Measurements from ENCODE around the gene ZSCAN21. TPM values are rescaled to one million over a fixed set of nuclear protein-coding genes. Genes with fewer than 3 reads are reported as not detected.
"Not testable (repeated sequence)": the region's sequence is repeated elsewhere in the genome, so short reads cannot be mapped to it uniquely, and the experiment has no call there.

ZSCAN21 gene
- 10 to 100 TPM in 7 of 8 experiments, 1 to 10 TPM in 1; 5.9 to 19.5 (median 16.1) TPM for total RNA-seq

DNA sequence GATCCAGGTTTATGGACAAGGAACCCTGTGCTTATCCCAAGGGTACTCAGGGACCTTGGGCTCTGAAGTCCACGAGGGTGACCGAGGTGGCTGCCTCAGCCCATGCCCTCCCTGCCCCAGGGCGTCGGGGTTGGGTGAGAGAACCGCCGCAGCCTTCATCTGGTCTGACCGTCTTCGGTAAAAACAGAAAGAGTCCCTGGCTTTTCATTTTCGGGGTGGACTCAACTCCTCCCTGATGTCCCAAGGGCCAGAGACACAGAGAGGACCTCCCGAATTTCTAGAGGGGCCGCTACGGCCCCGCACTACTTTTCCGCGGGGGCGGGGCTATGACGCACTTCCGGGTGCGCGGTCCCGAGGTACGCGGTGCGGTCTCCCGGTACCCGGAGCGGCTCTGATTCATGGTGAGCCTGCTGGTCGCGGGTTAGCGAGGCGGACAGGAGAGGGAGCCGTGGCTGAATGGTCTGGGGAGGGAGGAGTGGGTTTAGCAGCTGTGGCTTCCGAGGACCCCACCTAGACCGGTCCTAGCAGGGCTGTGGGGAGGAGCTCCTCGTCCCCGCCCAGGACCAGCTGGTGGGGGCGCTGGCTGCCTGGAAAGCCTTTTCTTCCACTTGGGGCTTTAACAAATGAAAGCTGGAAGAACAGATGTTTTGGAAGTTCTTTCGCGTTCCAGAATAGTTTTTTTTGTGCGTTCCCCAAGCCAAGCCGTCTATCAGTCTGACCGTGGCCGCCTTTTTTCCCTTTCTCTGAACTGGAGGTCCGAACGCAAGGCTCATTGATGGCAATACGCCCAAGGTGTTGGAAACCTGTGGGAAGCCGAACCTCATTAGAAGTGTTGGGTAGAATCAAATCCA lies at the start of gene ZSCAN21:
Gene ZSCAN21 (plus strand): TSS at position 334 of the 851 bp plus-strand sequence. CDS start 7,233 bp downstream, outside the sequence.
- H3K4me3 ChIP-seq: peak within 1 kb of the TSS; percentile 47 to 79 (median 68)
- ATAC-seq (replicated peaks in 6 of 8): peak; percentile 84 to 99 (median 98)
- in situ Hi-C loops (cut with MboI; ENCODE audit: low pct_unique_long_range_greater_than_20kb in 2 of 9, low sequenced_read_pairs in 9 of 9, unreplicated experiment in 9 of 9): loop anchor here in 1 of 9 experiments (25.0 kb wide), 1 partner anchor 112 kb away; the partner anchor contains the start of gene GJC3
- H3K27ac ChIP-seq: peak within 1 kb of the TSS; percentile 82 to 89
- peaks cover 10 to 12% of the 10 kb centered on the region in 2 donors for H3K4me1 ChIP-seq (replicated peaks in 1 of 2)
- WGBS, 10 experiments: 0 to 11% (median 0%) methylated on average over 1 to 21 of the region's 47 CpGs; no CpG with 5 or more reads in 1 of the 10 experiments

DNA sequence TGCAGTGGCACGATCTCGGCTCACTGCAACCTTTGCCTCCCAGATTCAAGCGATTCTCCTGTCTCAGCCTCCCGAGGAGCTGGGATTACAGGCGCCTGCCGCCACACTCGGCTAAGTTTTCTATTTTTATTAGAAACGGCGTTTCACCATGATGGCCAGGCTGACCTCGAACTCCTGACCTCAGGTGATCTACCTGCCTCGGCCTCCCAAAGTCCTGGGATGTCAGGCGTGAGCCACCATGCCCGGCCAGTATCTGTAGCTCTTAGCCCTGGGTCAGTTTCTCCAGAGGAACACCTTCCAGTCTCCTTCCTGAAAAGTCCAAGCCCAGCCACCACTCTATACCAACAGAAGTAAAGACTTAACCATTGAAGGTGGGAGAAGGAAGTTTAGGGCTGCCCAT lies 49.3 kb upstream of the ZSCAN21 start:
- no peak for ATAC-seq (replicated peaks in 6 of 8)
- Histone ChIP-seq H3K27ac (no peak overlapping the region), H3K4me3 (no peak overlapping the region), H3K4me1 (replicated peaks in 1 of 2) (peaks cover 9 to 10% of the 10 kb centered on the region in 2 donors)
- WGBS, 10 experiments: 61 to 94% (median 84%) methylated on average over 3 to 10 of the region's 13 CpGs; no CpG with 5 or more reads in 3 of the 10 experiments
- in situ Hi-C loops (cut with MboI; ENCODE audit: low pct_unique_long_range_greater_than_20kb in 2 of 9, low sequenced_read_pairs in 9 of 9, unreplicated experiment in 9 of 9): no loop called here

DNA sequence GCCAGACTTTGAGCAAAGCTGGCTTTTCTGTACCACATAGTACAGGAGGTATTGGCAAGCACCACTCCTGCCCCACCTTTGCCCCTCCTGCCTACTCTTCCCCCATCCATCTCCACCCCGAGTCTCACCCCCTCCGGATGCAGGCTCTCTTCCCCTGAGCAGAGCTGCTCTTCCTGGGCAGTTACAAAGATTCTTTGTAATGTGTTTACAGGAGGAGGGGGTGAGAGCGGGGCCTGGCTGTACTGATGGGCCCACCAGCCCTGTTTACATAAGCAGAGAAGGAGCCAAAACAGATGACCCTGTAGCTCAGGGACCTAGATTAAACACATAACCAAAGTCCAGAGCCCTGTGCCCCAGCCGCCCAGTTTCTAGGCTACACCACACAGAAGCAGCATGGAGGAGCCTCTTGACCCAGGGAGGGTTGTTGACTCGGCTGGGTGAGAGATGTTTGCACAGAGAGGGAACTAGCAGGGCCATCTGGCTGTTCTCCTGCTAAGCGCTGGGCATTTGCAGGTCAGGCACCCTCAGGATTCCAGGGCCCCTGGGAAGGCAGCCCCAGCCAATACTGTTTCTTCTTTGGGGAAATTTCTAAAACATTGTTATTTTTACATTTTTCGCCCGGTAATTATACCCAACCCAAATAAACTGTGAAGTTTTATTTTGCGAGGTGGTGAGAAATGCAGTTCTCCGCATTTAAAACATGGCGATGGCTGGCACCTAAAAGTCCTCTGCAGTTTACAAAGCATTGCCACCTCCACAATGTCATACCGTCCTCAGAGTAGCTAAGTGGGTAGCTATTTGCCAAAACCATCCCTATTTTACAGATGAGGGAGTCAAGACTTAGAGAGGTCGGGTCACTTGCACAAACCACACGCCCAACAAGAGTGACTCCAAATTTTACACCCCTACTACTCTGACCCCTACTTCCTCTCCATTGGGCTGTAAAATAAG lies 45.6 kb upstream of the ZSCAN21 start:
- in situ Hi-C loops (cut with MboI; ENCODE audit: low pct_unique_long_range_greater_than_20kb in 2 of 9, low sequenced_read_pairs in 9 of 9, unreplicated experiment in 9 of 9): no loop called here
- peak overlapping the region in 1 of 2 donors; percentile 6 for H3K27ac ChIP-seq
- H3K4me3 ChIP-seq: no peak overlapping the region
- H3K4me1 ChIP-seq (replicated peaks in 1 of 2): peaks cover 3 to 10% of the 10 kb centered on the region in 2 donors
- peak in 5 of 8 experiments; percentile 32 to 96 (median 87) for ATAC-seq (replicated peaks in 6 of 8)
- WGBS, 10 experiments: 49 to 90% (median 70%) methylated on average over 2 to 9 of the region's 14 CpGs; no CpG with 5 or more reads in 2 of the 10 experiments

DNA sequence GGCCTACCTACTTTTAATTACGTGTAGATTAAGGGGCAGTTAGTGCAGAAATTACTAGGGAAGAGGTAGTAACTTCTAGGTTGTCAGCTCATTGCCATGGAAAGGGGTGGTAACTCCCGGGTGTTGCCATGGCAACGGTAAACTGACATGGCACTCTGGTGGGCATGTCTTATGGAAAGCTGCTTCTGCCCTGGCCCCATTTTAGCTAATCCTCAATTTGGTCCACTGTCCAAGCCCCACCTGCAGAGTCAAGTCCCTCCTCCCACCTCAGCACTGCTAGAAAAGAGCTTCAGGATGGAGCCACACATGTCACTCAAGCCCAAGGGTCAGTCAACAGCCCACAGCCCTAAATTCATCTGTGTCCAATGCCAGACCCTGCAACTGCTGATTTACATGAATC lies 41.7 kb upstream of the ZSCAN21 start:
- WGBS, 10 experiments: 7 to 86% (median 67%) methylated on average over 1 to 3 of the region's 3 CpGs; no CpG with 5 or more reads in 5 of the 10 experiments
- peaks cover 3 to 13% of the 10 kb centered on the region in 2 donors for H3K4me1 ChIP-seq (replicated peaks in 1 of 2)
- no peak for ATAC-seq (replicated peaks in 6 of 8)
- H3K4me3 ChIP-seq: no peak overlapping the region
- no peak overlapping the region for H3K27ac ChIP-seq
- in situ Hi-C loops (cut with MboI; ENCODE audit: low pct_unique_long_range_greater_than_20kb in 2 of 9, low sequenced_read_pairs in 9 of 9, unreplicated experiment in 9 of 9): no loop called here

DNA sequence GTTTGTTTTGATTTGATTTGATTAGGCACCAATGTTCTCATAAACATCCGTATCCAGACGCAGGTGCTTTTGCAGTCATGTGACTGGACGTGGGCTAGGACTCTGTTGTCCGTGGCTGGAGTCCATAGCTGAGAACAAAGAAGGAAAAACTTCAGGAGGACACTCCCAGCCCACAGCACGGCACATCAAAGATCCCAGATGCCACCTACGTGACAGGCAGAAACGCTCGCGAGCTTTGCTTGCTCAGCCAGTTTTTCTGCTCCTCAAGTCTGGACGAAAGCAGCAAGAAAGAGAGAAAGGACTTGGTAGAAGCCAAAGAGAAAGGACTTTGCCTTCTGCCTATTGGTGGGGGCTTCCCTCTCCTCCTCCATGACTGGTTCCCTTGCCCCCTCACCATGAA lies 41.0 kb upstream of the ZSCAN21 start:
- 0 to 100% (median 64%) methylated on average over 1 to 10 of the region's 10 CpGs for WGBS, 10 experiments
- peaks cover 3 to 14% of the 10 kb centered on the region in 2 donors for H3K4me1 ChIP-seq (replicated peaks in 1 of 2)
- in situ Hi-C loops (cut with MboI; ENCODE audit: low pct_unique_long_range_greater_than_20kb in 2 of 9, low sequenced_read_pairs in 9 of 9, unreplicated experiment in 9 of 9): no loop called here
- ATAC-seq (replicated peaks in 6 of 8): no peak
- no peak overlapping the region for H3K4me3 ChIP-seq
- H3K27ac ChIP-seq: no peak overlapping the region

DNA sequence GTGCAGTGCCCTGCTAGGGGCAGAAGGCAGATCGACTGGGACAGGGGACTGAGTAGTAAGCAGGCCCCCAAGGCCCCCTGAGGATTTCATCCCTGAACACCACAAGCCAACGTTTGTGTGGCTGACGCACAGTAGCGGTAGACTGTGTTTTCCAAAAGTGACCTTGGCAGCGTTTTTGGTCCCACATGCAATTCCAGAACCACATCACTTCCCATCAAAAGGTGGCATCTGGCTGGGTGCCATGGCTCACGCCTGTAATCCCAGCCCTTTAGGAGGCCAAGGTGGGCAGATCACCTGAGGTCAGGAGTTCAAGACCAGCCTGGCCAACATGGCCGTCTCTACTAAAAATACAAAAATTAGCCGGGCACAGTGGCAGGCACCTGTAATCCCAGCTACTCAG lies 39.6 kb upstream of the ZSCAN21 start:
- ATAC-seq (replicated peaks in 6 of 8); H3K4me1 ChIP-seq (replicated peaks in 1 of 2); in situ Hi-C loops (cut with MboI; ENCODE audit: low pct_unique_long_range_greater_than_20kb in 2 of 9, low sequenced_read_pairs in 9 of 9, unreplicated experiment in 9 of 9); H3K27ac ChIP-seq; H3K4me3 ChIP-seq: not testable (repeated sequence)
- WGBS, 10 experiments: 60 to 93% (median 72%) methylated on average over 1 to 5 of the region's 8 CpGs; no CpG with 5 or more reads in 5 of the 10 experiments

DNA sequence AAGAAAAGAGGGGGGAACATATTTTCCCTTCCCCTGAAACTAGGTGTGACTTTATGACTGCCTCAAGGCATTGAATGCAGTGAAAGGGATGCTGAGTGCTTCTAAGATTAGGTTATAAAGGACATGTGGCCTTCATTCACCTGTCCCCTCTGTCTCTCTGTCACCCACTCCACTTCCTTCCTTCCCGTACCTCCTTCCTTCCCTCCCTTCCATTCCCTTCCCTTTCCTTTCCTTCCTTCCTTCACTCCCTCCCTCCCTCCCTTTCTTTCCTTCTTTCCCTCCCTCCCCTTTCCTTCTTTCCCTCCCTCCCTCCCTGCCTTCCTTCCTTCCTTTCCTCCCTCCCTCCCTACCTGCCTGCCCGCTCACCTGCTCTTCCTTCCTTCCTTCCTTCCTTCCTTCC lies 38.7 kb upstream of the ZSCAN21 start:
- peaks cover 3 to 9% of the 10 kb centered on the region in 2 donors for H3K4me1 ChIP-seq (replicated peaks in 1 of 2)
- 80% methylated on average over 1 of the region's 2 CpGs; no CpG with 5 or more reads in 9 of the 10 experiments for WGBS, 10 experiments
- ATAC-seq (replicated peaks in 6 of 8): no peak
- no peak overlapping the region for H3K4me3 ChIP-seq
- in situ Hi-C loops (cut with MboI; ENCODE audit: low pct_unique_long_range_greater_than_20kb in 2 of 9, low sequenced_read_pairs in 9 of 9, unreplicated experiment in 9 of 9): no loop called here
- H3K27ac ChIP-seq: no peak overlapping the region

DNA sequence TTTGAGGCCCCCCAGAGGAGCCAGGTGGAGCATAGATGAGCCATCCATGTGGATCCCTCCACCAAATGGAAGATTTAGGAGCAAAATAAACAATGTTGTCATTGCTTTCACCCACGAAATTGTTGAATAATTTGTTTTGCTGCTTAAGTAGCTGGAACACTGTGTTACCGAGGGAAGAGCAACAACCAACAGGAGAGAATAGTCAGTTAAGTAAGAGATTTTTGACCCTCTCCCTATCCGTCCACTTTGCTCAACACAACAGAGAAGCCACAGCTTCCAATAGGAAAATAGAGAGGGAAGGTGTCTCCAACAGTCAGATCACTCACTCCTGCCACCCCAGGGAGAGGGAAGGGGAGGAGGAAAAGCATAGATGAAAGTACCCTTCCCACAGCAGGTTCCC lies 38.1 kb upstream of the ZSCAN21 start:
- in situ Hi-C loops (cut with MboI; ENCODE audit: low pct_unique_long_range_greater_than_20kb in 2 of 9, low sequenced_read_pairs in 9 of 9, unreplicated experiment in 9 of 9): no loop called here
- Histone ChIP-seq H3K27ac (no peak overlapping the region), H3K4me3 (no peak overlapping the region), H3K4me1 (replicated peaks in 1 of 2) (peaks cover 3 to 9% of the 10 kb centered on the region in 2 donors)
- 0 to 53% (median 34%) methylated on average over 1 to 3 of the region's 3 CpGs; no CpG with 5 or more reads in 2 of the 10 experiments for WGBS, 10 experiments
- ATAC-seq (replicated peaks in 6 of 8): no peak

DNA sequence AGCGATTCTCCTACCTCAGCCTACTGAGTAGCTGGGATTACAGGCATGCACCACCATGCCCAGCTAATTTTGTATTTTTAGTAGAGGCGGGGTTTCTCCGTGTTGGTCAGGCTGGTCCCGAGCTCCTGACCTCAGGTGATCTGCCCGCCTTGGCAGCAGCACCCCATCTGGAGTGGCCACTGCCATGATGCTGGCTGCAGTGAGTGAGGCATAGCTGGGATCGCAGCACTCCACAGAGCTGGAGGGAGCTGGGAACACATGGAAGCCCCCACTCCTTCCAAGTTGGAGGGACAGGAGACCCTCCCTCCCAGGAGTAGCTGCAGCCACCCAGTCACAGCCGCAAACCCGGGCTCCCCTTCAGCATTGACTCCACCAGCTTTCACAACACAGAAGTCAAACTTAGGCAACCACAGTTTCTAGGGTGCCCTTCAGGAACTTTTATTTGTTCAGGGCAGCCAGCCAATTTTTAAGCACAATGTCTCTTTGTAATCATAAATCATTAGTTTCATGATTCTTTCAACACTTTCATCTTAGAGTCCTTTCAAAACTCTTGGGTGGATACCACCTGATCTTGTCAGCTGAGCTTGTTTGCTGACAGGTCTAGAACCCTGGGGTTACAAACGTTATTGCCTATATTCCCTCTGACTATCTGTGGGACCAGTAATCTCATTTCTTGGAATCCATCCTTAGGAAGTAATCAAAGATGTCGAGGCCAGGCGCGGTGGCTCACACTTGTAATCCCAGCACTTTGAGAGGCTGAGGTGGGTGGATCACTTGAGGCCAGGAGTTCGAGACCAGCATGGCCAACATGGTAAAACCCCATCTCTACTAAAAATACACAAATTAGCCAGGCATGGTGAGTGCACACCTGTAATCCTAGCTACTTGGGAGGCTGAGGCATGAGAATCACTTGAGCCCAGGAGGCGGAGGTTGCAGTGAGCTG lies 36.9 kb upstream of the ZSCAN21 start:
- WGBS, 10 experiments: 7 to 100% (median 73%) methylated on average over 1 to 10 of the region's 14 CpGs; no CpG with 5 or more reads in 2 of the 10 experiments
- peak in 1 of 8 experiments; percentile 19 for ATAC-seq (replicated peaks in 6 of 8)
- H3K4me3 ChIP-seq; in situ Hi-C loops (cut with MboI; ENCODE audit: low pct_unique_long_range_greater_than_20kb in 2 of 9, low sequenced_read_pairs in 9 of 9, unreplicated experiment in 9 of 9); H3K27ac ChIP-seq: not testable (repeated sequence)
- peaks cover 12 to 20% of the 10 kb centered on the region in 2 donors for H3K4me1 ChIP-seq (replicated peaks in 1 of 2)

DNA sequence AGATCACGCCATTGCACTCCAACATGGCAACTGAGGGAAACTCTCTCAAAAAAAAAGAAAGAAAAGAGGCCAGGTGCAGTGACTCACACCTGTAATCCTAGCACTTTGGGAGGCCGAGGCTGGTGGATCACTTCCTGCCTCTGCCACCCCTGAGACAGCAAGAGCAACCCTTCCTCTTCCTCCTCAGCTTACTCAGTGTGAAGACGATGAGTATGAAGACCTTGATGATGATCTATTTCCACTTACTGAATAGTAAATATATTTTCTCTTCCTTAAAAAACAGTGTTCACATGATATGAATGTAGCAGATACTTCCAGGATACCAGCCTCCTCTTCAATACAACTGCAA lies 36.3 kb upstream of the ZSCAN21 start:
- no peak for ATAC-seq (replicated peaks in 6 of 8)
- WGBS, 10 experiments: 61 to 100% (median 80%) methylated on average over 1 to 3 of the region's 3 CpGs; no CpG with 5 or more reads in 3 of the 10 experiments
- no peak overlapping the region for H3K27ac ChIP-seq
- in situ Hi-C loops (cut with MboI; ENCODE audit: low pct_unique_long_range_greater_than_20kb in 2 of 9, low sequenced_read_pairs in 9 of 9, unreplicated experiment in 9 of 9): no loop called here
- no peak overlapping the region for H3K4me3 ChIP-seq
- H3K4me1 ChIP-seq (replicated peaks in 1 of 2): peaks cover 12 to 20% of the 10 kb centered on the region in 2 donors

DNA sequence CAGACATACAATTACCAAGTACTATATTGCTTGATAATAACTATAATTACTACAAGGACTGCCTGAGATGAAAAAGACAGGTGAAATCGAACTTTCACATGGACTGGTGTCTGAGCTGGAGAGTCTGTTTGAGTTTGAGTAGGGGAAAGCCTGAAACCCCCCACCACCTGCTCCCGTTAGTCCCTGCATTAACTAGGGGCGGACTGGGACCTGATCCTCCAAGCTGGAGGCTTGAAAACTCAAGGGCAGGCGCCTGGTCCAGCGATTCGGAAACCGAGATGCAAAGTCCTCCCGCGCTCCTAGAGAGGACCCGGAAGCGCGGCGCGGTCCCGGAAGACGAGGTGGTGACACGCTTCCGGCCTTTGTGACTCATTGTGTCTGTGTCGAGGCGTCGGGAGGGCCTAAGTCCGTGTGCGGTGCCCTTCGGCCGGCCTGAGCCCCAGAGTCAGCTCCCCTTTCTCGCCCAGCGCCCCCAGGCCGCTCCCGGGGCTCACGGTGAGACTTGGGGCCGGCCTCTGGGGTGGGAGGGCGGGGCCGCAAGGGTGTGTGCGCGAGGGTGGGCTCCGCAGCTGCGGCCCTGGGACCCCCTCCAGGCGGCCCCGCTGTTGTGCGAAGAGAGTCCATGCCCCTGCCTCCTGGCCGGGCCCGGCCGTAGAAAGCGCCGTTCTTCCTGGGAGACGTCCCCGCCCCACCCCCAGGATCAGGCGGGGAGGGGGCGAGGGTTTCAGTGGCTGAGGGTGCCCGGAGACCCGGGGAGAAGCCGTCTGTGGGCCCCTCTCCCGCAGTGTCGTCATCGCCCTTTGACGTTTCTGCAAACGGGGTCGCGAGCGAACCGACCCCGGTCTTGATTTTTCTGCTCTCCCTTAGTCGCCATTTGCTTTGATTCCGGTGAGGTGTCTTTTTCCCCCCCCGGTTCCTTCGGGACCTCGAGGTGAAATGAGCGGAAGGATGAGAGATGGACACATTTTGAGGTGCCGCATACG lies 34.1 kb upstream of the ZSCAN21 start, which contains the start of gene ZKSCAN1:
Gene ZKSCAN1 (plus strand): TSS at position 365 of the 983 bp plus-strand sequence. CDS start 7,911 bp downstream, outside the sequence.
- peak; percentile 85 to 99 (median 96) for ATAC-seq (replicated peaks in 6 of 8)
- Histone ChIP-seq H3K27ac (peak within 1 kb of the TSS; percentile 99 to 100), H3K4me3 (peak within 1 kb of the TSS; percentile 73 to 98 (median 93)), H3K4me1 (replicated peaks in 1 of 2) (peaks cover 12 to 20% of the 10 kb centered on the region in 2 donors)
- in situ Hi-C loops (cut with MboI; ENCODE audit: low pct_unique_long_range_greater_than_20kb in 2 of 9, low sequenced_read_pairs in 9 of 9, unreplicated experiment in 9 of 9): no loop called here
- whole genome bisulfite sequencing, 10 experiments: 0 to 42% (median 9%) methylated on average over 2 to 22 of the region's 70 CpGs; no CpG with 5 or more reads in 6 of the 10 experiments

All from motor neuron (in vitro differentiated cells).